Measurements from ENCODE around the gene SLX9.

SLX9 gene

GRCh38 chr21:44983421-44984206, 43.8 kb downstream of the SLX9 start:
- DNase-seq (ENCODE audit: low read depth) = no peak
- TF ChIP-seq CTCF (IDR thresholded peaks at IDR 0.05; ENCODE audit: low read depth, low read length, missing control alignments) = no peak
- H3K4me3 ChIP-seq (ENCODE audit: low read depth, low read length) = no peak overlapping the region

- no peak for TF ChIP-seq CTCF (IDR thresholded peaks at IDR 0.05; ENCODE audit: low read depth, low read length, missing control alignments)
These were observed 44.6 kb downstream of the SLX9 start for GRCh38 chr21:44984428-44984791.

GRCh38 chr21:44984792-44985440, 45.1 kb downstream of the SLX9 start:
- no peak overlapping the region for H3K4me3 ChIP-seq (ENCODE audit: low read depth, low read length)
- no peak for TF ChIP-seq CTCF (IDR thresholded peaks at IDR 0.05; ENCODE audit: low read depth, low read length, missing control alignments)
- no peak for DNase-seq (ENCODE audit: low read depth)

More at GRCh38 chr21:44984428-44984791, 44.6 kb downstream of the SLX9 start:
- no peak overlapping the region for H3K4me3 ChIP-seq (ENCODE audit: low read depth, low read length)
- DNase-seq (ENCODE audit: low read depth) = no peak

GRCh38 chr21:44985441-44986401, 45.9 kb downstream of the SLX9 start:
- H3K4me3 ChIP-seq (ENCODE audit: low read depth, low read length) = no peak overlapping the region
- no peak for DNase-seq (ENCODE audit: low read depth)
- TF ChIP-seq CTCF (IDR thresholded peaks at IDR 0.05; ENCODE audit: low read depth, low read length, missing control alignments) = no peak

GRCh38 chr21:44986471-44987291, 46.9 kb downstream of the SLX9 start:
- no peak for DNase-seq (ENCODE audit: low read depth)
- H3K4me3 ChIP-seq (ENCODE audit: low read depth, low read length) = no peak overlapping the region
- TF ChIP-seq CTCF (IDR thresholded peaks at IDR 0.05; ENCODE audit: low read depth, low read length, missing control alignments) = no peak

GRCh38 chr21:44987301-44987885, 47.6 kb downstream of the SLX9 start:
- DNase-seq (ENCODE audit: low read depth) = no peak
- TF ChIP-seq CTCF (IDR thresholded peaks at IDR 0.05; ENCODE audit: low read depth, low read length, missing control alignments) = no peak
- H3K4me3 ChIP-seq (ENCODE audit: low read depth, low read length) = no peak overlapping the region

All from GM12864 (cell line).